Endothelial cell of umbilical vein (primary cell): Measurements from ENCODE around the gene KCND2. TPM values are rescaled to one million over a fixed set of nuclear protein-coding genes. Genes with fewer than 3 reads are reported as not detected.

Experiments
- BruUV-seq: library from RNA; stranded (reverse); fragments of 400-500 nt; replicated peaks from 2 replicates; lab custom pipeline; 2021; lab: Mats Ljungman, UMichigan
- CTCF ChIA-PET: fragments of 300-600, 350-600 bp; sonication (Branson Sonifier 250); formaldehyde crosslinking; loops from one replicate; lab custom pipeline; 2021; ENCODE audit warnings: antibody characterized with exemption, inconsistent platforms; lab: Charles Lee
- POLR2A ChIA-PET: fragments of 300-600, 350-600 bp; sonication (Branson Sonifier 250); formaldehyde crosslinking; loops from one replicate; lab custom pipeline; 2021; ENCODE audit warnings: antibody characterized with exemption, inconsistent platforms; lab: Charles Lee
- DNase-seq: peaks from one replicate; pipeline ENCODE4 v3.0.0-alpha.2; 2011; ENCODE audit warnings: low read depth, low spot score
- FAIRE-seq: peaks from 2 replicates; lab custom pipeline; 2011; peaks lifted over from hg19 to GRCh38; lab: Jason Lieb, UNC
- H2AFZ ChIP-seq: 2 replicates; pipeline ENCODE4 v1.6.0; 2012; ENCODE audit warnings: low read depth, low read length, control low read depth, inconsistent platforms
- H3K27ac ChIP-seq: 2 replicates; pipeline ENCODE4 v1.5.1; 2011; ENCODE audit warnings: low read depth, mild to moderate bottlenecking, control low read depth, low read length, moderate library complexity; ENCODE audit not compliant: insufficient read depth
- H3K27me3 ChIP-seq, 2 experiments: 2 replicates each; pipeline versions ENCODE4 v1.6.0 to v1.6.1; 2011; ENCODE audit warnings: low read length in 2 of 2, mixed read lengths in 1 of 2; ENCODE audit not compliant: control insufficient read depth in 2 of 2, insufficient read depth in 2 of 2
- H3K36me3 ChIP-seq, 2 experiments: 2 replicates in 1 of 2; 3 replicates in 1 of 2; pipeline ENCODE4 v1.5.1; 2011; ENCODE audit warnings: low read length in 2 of 2, mild to moderate bottlenecking in 1 of 2, moderate library complexity in 1 of 2; ENCODE audit not compliant: control insufficient read depth in 2 of 2, insufficient read depth in 2 of 2; ENCODE audit errors: extremely low read depth in 1 of 2
- H3K4me1 ChIP-seq: 3 replicates; pipeline ENCODE4 v1.5.1; 2011; ENCODE audit warnings: mild to moderate bottlenecking, low read length; ENCODE audit not compliant: control insufficient read depth, insufficient read depth; ENCODE audit errors: extremely low read depth
- H3K4me2 ChIP-seq: 2 replicates; pipeline ENCODE4 v1.6.1; 2011; ENCODE audit warnings: low read length, control low read depth, mixed read lengths; ENCODE audit not compliant: insufficient read depth
- H3K4me3 ChIP-seq, 3 experiments: fragments of 200-600 bp in 1 of 3; sonication (generic), shearing (Covaris generic) in 1 of 3; replicated peaks in 1 of 3; 2 replicates each; pipeline ENCODE4 v1.5.1; 2011 to 2016; ENCODE audit warnings: control low read depth in 3 of 3, low read length in 3 of 3, mild to moderate bottlenecking in 2 of 3, inconsistent platforms in 1 of 3, low read depth in 1 of 3, moderate library complexity in 1 of 3; ENCODE audit not compliant: insufficient read depth in 1 of 3
- H3K79me2 ChIP-seq: 2 replicates; pipeline ENCODE4 v1.6.0; 2012; ENCODE audit warnings: low read length, inconsistent platforms; ENCODE audit not compliant: control insufficient read depth, insufficient read depth
- H3K9ac ChIP-seq: replicated peaks from 2 replicates; pipeline ENCODE3; 2011; ENCODE audit warnings: low read length, control low read depth; ENCODE audit not compliant: insufficient read depth; ENCODE audit errors: extremely low read depth
- H3K9me1 ChIP-seq: replicated peaks from 3 replicates; pipeline ENCODE4 v1.6.0; 2011; ENCODE audit warnings: mild to moderate bottlenecking, low read length; ENCODE audit not compliant: control insufficient read depth, insufficient read depth; ENCODE audit errors: extremely low read depth
- H3K9me3 ChIP-seq: replicated peaks from 2 replicates; pipeline ENCODE4 v1.5.1; 2012; ENCODE audit warnings: low read length, inconsistent platforms; ENCODE audit not compliant: control insufficient read depth, insufficient read depth
- H4K20me1 ChIP-seq: replicated peaks from 2 replicates; pipeline ENCODE3; 2011; ENCODE audit warnings: mild to moderate bottlenecking, low read length; ENCODE audit not compliant: control insufficient read depth, insufficient read depth; ENCODE audit errors: extremely low read depth
- EZH2 ChIP-seq: IDR thresholded peaks from 2 replicates; pipeline ENCODE4 v1.6.1; 2012; ENCODE audit warnings: borderline replicate concordance, low read depth, mild to moderate bottlenecking, moderate library complexity, low read length, inconsistent platforms; ENCODE audit not compliant: severe bottlenecking
- FOS ChIP-seq: IDR thresholded peaks from 2 replicates; pipeline ENCODE4 v1.6.1; 2011; ENCODE audit warnings: mild to moderate bottlenecking, low read length, moderate library complexity, borderline replicate concordance; ENCODE audit not compliant: insufficient read depth
- GATA2 ChIP-seq: IDR thresholded peaks from 2 replicates; pipeline ENCODE4 v1.7.0; 2011; ENCODE audit warnings: low read depth, mild to moderate bottlenecking, moderate library complexity, mixed read lengths, low read length; ENCODE audit not compliant: insufficient read length, insufficient read depth
- JUN ChIP-seq: IDR thresholded peaks from 2 replicates; pipeline ENCODE4 v1.6.1; 2011; ENCODE audit warnings: borderline replicate concordance, low read depth; ENCODE audit not compliant: insufficient read length, insufficient read depth
- MAX ChIP-seq: IDR thresholded peaks from 2 replicates; pipeline ENCODE4 v1.6.1; 2011; ENCODE audit not compliant: insufficient read depth, insufficient read length
- MYC ChIP-seq: IDR thresholded peaks from one replicate; pipeline ENCODE4 v1.6.1; 2011; ENCODE audit warnings: mild to moderate bottlenecking, low read depth, low read length
- POLR2A ChIP-seq: IDR thresholded peaks from 2 replicates; pipeline ENCODE4 v1.6.1; 2012; ENCODE audit warnings: low read depth, mild to moderate bottlenecking, control low read depth, low read length
- dilution Hi-C: fragments of 300-500 bp; cut with MboI; formaldehyde crosslinking; loops from one replicate; pipeline ENCODE4 v1.15.0; 2019; ENCODE audit warnings: low sequenced_read_pairs; ENCODE audit not compliant: extremely low pct_ligation_motif_present
- intact Hi-C: fragments of 100-400 bp; cut with micrococcal nuclease; formaldehyde crosslinking; loops from one replicate; pipeline ENCODE4 v1.10.0; 2022
- polyA plus RNA-seq, 4 experiments: library from polyadenylated mRNA; depleted of rRNA in 3 of 4; stranded (reverse) in 3 of 4; unstranded in 1 of 4; fragments of >200 nt; gene quantifications; 2 replicates each; pipeline versions ENCODE4 v1.2.1 to v1.2.3, GENCODE V29; 2011 to 2012; ENCODE audit warnings: missing spikeins in 1 of 4
- total RNA-seq: library from RNA; stranded (reverse); gene quantifications from 2 replicates; pipeline ENCODE4 v1.2.3, GENCODE V29; 2021
- TF ChIP-seq, protein P1 (sequence below), 2 donors: IDR thresholded peaks; 1 replicate in 1 of 2; 2 replicates in 1 of 2; pipeline ENCODE4 v1.5.1; 2011; ENCODE audit warnings: low read length in 2 of 2, mild to moderate bottlenecking in 2 of 2, moderate library complexity in 2 of 2, control low read depth in 1 of 2, inconsistent platforms in 1 of 2, low read depth in 1 of 2; ENCODE audit not compliant: insufficient read depth in 1 of 2; ENCODE audit errors: extremely low read depth in 1 of 2

Gene KCND2
- total and polyA plus RNA-seq, 2 donors (not counting 3 experiments of a cell fraction or from before 2014, with no cell fraction given), result not detected

DNA sequence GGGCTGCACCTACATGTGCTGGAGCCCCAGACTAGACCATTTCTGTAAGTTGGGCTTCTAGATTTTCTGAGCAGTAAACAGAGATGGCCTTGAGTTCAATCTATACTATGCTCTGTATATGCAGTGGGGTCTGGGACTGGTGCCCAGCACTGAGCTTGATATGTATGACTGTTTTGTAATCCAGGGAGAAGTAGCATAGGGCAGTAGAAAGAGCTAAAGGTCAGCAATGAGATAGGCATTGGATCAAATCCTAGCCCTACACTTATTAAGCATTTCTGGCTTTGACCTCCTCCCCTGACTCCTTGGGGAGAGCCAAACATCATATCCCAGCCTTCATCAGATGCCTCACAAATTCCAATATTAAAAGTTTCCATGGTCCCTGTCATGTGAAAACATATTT, 330.4 kb downstream of the KCND2 start:
- no TSS peak for BruUV-seq
- no peak for DNase-seq
- H3K79me2 ChIP-seq, result no peaks in the 10 kb centered on the region
- no peak overlapping the region for H3K9ac ChIP-seq
- intact Hi-C loops (no loop called here), dilution Hi-C loops (no loop called here)
- no peaks in the 10 kb centered on the region for H3K36me3 ChIP-seq
- no peak overlapping the region for H2AFZ ChIP-seq
- no peak overlapping the region for H3K4me3 ChIP-seq
- FAIRE-seq, result no peak
- no peaks in the 10 kb centered on the region for H3K4me1 ChIP-seq
- ChIA-PET POLR2A (no interaction called here), CTCF (no interaction called here)
- H3K9me3 ChIP-seq, result no peaks in the 10 kb centered on the region
- H3K27me3 ChIP-seq, result no peaks in the 10 kb centered on the region
- no peak overlapping the region for H3K27ac ChIP-seq
- H3K9me1 ChIP-seq, result no peaks in the 10 kb centered on the region
- no peak overlapping the region for H3K4me2 ChIP-seq
- no peaks in the 10 kb centered on the region for H4K20me1 ChIP-seq
- TF ChIP-seq GATA2 (no peak), JUN (no peak), POLR2A (no peak), MYC (no peak), EZH2 (no peak), FOS (no peak), MAX (no peak)
- TF ChIP-seq, protein P1, sequence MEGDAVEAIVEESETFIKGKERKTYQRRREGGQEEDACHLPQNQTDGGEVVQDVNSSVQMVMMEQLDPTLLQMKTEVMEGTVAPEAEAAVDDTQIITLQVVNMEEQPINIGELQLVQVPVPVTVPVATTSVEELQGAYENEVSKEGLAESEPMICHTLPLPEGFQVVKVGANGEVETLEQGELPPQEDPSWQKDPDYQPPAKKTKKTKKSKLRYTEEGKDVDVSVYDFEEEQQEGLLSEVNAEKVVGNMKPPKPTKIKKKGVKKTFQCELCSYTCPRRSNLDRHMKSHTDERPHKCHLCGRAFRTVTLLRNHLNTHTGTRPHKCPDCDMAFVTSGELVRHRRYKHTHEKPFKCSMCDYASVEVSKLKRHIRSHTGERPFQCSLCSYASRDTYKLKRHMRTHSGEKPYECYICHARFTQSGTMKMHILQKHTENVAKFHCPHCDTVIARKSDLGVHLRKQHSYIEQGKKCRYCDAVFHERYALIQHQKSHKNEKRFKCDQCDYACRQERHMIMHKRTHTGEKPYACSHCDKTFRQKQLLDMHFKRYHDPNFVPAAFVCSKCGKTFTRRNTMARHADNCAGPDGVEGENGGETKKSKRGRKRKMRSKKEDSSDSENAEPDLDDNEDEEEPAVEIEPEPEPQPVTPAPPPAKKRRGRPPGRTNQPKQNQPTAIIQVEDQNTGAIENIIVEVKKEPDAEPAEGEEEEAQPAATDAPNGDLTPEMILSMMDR (IDR thresholded peaks at IDR 0.05; ENCODE audit: extremely low read depth in 1 of 2, insufficient read depth in 1 of 2, low read depth in 1 of 2, low read length in 2 of 2), result no peak
